ENCODE results near the gene TPST2.

The TPST2 gene

DNA sequence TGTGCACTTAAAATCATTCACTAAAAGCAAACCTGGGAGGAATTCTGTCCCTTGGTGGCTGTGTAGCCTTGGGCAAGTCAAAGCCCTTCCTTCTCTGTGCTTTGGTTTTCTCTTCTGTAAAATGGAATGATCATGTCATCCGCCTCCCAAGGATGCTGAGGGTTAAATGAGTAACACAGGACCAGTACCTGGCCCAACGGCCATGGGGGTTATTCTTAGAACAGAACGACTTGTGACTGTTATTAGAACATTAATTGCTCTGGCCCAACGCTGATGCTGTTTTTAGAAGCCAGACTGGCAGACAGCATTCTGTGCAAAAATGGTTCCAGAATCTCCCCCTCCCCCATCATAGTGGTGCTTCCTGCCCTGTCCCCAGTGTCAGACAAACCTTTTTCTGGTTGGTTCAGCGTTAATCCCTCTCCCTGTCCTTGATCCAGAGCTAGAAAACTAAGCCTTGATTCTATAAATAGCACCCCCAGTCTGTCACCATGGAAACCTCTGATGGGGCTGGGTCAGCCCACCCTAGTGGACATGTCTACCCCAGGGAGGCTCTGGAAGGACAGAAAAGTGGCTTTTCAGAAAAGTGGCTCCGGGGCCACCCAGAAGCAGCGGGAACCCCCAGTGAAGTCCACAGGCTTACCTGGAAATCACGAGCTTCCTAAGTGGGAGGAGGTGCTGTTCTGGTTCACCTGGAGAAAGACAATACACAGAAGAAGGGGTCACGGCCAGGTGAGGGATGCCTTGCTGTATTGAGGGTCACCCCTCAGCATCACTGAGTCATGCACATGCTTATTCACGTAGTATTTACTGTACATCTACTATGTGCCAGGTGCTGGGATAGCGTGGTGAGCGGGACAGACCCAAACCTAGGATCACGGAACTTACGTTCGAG is 62.1 kb downstream of the TPST2 start:
- no peak for DNase-seq

DNA sequence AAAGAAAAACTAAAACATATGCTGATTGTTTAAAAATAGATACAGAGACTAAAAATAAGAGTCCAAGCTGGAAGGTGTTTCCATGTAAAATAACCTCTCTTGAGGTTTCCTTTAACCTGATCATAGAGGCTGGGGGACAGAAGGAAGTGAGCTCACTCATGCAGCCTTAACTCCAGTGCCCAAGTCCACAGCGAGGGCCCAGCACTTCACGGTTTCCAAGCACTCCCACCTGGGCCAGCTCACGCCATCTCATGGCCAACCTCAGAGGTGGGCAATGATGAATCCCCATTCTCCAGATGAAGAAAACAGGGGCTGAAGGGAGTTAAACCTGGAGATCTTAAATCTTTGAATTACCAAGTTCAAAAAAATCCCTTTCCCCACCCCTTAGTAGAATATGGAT is 62.8 kb downstream of the TPST2 start:
- DNase-seq: no peak

DNA sequence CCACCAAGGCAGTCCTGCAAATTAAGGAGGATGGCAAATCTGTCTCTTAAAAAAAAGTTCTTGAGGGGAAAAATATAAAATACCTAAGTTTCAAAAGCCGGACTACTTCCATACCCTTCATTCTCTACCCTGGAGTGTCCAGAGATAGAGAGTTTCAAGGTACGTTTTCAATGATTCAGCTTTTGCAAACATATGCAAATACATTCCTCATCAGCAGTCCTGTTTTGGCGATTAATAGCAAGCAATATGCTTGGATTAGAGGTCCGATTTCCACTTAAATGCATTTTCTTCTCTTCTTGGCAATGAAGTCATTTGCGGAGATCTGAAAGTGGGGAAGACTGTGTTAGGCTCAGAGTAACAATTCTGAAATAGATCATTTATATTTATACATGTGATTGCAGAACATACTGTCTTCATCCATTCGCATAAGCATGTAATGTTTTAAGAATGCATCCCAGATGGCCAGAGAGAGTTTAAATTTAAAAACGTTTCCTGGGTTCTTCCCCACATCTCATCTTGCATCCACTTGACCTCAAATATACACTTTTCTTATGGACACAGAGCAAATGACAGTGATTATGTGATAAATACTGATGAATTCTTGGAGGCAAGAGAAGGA is 63.9 kb downstream of the TPST2 start:
- no peak for DNase-seq

DNA sequence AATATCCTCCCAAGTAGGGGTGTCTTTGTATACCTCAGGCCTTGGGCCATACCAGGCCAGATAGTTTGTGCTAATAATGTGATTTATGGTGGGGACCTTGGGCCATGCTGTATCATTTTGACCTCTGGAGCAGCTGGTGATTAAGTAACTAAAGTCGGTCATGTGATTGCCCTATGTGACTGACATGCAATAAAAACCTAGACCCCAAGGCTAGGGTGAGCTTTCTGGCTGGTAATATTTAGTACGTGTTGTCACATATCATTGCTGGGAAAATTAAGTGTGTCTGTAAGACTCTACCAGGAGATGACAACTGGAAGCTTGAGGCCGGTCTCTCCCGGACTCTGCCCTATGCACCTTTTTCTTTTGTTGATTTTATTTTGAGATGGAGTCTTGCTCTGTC is 65.1 kb downstream of the TPST2 start:
- DNase-seq: no peak

DNA sequence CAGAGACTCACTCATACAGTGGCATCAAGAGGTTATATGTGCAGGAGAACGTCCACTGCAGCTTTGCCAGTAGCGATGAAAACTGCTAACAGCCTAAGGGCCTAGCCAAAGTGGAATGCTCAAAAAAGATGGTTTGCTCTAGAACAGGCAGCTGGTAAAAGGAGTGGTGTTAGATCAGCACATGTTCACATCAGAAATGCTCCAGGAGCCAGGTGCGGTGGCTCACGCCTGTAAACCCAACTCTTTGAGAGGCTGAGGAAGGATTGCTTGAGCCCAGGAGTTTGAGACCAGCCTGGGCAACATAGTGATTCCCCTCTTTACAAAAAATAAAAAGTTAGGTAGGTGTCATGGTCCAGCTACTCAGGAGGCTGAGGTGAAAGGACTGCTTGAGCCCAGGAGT is 67.3 kb downstream of the TPST2 start:
- no peak for DNase-seq

DNA sequence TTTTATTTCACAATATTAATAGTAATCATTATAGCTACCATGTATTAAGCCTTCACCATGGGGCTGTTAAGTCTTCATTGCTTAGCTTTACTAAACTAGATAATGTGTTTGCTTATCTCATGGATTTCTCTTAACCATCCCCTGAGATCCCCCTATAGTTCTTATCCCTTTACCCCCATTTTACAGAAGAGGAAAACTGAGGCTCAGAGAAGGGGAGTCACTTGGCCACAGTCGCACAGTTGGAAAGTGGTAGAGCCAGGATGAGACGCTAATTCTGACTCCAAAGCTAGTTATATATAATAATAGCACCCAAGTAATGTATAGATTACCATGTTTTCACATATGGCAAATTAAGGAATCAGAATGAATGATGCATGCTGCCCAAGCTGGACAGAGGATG is 67.9 kb downstream of the TPST2 start:
- DNase-seq: no peak

DNA sequence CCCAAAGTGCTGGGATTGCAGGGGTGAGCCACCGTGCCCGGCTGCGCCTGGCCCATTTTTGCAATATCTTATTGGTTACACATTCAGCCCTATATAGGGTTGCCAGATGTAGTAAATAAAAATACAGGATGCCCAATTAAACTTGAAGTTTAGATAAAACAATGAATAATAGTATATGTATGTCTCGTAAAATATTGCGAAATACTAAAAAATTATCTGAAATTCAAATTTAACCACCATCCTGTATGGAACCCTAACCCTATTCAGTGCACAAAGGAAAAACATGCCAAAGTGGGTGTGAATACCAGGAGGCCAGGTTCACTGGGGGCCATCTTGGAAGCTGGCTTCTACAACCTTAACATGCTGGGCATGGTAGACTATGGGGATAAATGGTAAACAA is 72.5 kb downstream of the TPST2 start:
- no peak for DNase-seq

DNA sequence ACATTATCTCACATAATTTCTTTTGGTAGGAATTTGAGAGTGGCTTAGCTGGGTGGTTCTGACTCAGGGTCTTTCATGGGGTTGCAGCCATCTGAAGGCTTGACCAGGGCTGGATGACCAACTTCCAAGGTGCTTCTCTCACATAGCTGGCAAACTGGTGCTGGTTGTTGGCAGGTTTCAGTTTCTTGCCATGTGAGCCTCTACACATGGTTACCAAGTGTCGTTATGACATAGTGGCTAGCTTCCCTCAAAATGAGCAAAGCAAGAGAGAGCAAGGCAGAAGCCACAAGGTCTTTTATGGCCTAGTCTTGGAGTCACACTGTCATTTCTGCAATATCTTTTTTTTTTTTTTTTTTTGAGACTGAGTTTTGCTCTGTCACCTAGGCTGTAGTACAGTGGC is 73.4 kb downstream of the TPST2 start:
- DNase-seq: no peak

DNA sequence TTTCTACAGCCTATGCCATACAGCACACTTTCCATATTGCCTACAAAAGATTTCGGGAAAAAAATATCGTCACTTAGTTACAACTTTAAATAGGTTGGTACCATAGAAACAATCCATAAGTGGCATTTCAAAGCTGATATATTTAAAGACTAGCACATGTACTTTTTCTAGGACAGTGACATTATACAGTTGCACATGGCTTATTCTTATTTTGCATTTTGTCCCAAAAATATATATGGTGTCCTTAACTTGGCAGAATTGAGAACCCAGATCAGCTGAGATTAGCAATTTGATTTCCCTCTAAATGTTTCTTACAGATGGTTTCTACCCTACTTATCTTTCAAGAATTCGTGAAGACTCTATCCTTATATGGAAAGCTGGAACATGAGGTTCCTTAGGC is 74.0 kb downstream of the TPST2 start:
- no peak for DNase-seq

DNA sequence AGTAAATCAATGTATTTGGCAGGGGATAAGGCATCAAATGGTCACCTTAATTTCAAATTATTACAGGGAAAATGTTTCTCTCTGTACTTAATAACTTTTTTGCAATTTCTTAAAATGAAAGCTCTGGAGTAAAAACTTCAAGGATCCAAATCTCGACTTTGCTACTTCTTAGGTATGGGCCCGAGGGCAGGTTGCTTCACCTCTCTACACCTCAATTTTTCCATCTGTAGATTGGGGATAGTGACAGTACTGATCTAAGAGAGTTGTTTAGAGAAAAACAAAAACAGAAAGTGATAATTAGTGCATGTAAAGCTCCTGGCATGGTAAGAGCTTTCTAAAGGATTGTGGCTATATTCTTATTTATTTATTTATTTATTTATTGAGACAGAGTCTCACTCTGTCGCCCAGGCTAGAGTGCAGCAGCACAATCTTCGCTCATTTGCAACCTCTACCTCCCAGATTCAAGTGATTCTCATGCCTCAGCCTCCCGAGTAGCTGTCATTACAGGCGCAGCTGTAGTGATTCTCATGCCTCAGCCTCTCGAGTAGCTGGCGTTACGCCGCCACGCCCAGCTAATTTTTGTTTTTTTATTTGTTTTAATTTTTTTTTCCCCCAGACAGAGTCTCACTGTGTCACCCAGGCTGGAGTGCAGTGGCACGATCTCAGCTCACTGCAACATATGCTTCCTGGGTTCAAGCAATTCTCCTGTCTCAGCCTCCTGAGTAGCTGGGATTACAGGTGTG is 75.3 kb downstream of the TPST2 start:
- no peak for DNase-seq

DNA sequence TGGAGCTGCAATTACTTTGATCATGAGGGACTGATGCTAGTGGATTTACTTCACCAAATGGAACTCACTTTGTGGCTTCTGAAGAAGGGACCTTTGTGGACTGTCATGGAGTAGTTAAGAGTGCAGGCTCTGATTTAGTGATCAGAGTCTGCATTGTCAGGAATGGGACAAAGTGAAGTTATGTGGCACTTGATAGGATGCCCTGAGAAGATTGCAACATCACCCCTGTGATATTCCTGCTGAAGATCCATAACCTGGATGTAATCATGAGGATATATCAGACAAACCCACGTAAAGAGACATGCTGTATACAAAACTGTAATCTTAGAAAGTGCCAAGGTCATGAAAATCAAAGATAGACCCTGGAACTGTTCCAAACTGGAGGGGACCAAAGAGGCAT is 76.1 kb downstream of the TPST2 start:
- no peak for DNase-seq

DNA sequence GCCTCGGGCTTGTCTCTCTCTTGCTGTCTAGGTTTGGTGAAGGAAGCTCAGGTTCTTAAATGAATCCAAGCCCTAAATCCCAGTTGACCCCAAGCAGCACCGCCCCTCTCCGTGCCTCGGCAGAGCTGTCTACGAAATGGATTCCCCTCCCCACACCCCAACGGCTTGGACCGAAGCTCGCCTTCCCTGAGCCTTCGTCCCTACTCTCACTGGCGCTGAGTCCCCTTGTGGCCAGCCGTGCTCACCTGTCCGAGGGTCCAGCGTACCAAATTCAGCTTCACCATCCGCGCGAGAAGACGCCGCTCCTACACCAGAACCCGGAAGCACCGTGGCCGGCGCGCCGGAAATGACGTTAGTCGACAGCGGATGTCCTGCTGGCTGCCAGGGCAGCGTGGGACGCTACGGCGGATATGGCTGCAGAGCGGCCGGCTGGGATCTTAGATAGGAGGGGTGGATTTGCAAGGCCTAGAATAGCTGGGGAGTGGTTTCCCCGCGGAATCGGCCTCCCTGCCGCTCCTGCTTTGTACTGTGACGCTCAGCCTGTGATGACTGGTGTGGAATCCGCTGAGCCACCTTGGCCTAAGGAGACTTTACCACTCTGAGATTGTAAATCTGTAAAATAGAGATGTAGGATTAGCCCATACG is 77.7 kb downstream of the TPST2 start, which contains the start of gene TFIP11:
TSS of gene TFIP11 (minus strand) at position 325 of the 645 bp plus-strand sequence. CDS start 2,201 bp downstream, outside the sequence.
- peak; percentile 86 for DNase-seq

DNA sequence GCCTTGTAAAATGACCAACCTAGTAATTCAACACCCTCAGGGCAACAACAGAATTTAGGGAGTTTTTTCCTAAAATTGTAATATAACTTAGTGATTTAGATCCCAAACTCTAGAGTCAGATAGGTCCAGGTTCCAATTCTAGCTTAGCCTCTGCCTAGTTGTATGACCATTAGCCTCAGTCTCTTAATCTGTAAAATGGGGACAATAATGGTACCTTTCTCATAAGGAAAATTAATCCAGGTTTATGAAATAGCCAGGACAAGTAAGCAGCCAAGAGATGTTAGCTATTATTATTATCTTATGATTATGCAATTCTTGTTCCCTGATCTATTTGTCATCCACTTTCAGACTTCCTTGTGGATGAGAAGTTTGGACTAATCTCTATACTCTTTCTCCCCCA is 81.8 kb downstream of the TPST2 start:
- no peak for DNase-seq

DNA sequence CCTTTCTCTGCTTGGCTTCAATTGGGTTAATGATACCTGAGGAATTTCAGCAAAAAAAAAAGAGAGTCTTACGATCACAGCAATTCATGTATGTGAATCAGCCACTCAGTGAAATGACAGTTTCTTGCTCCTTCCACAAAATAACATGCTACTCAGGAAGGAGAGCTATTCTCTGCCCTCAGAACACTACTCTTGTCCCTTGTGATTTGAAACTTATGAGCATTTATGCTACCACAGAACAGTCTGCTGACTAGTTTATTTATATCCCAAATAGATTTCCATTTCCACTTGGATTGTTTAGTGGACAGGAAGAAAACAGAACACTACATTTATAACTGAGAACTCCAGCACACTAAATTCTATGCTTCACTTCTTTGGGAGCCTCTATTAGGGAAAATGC is 86.2 kb downstream of the TPST2 start:
- no peak for DNase-seq

DNA sequence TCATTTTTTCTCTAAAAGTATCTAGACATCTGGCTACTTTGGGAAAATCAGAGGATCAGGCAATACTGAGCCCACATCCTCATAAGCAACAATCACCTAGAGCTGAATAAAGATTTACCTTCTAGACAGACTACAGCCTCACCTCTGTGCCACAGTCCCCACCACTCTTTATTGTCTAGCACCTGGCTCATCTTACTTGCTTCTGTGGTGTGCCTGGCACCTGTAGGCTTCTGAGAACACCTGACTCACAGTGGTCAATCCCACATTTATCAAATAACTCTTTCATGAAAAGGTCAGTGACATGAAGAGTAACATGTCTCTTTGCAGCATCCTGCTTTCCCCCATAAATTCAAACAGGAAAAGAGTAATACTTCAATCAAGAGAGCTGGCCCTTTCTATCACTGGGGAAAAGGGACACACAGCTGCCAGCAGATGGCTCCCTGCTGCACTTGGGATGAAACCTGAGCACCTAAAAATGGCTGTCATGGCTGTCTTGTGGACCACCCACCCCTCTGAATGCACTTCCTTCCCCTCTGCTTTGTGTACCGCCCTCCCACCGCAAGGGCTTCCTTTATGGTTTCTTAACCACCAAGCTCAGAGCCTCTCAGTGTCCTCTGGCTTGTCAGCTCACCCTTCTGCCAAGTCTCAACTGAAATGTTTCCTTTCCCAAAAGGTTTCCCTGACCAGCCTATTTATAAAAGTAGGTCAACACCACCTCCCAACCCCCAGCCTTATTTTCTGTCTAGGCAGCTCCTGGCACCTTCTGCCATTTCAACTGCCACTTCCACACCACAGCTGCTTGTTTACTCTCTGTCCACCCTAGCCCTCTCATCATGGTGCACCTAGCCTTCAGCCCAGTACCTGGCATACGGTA is 87.0 kb downstream of the TPST2 start:
- peak; percentile 17 for DNase-seq

DNA sequence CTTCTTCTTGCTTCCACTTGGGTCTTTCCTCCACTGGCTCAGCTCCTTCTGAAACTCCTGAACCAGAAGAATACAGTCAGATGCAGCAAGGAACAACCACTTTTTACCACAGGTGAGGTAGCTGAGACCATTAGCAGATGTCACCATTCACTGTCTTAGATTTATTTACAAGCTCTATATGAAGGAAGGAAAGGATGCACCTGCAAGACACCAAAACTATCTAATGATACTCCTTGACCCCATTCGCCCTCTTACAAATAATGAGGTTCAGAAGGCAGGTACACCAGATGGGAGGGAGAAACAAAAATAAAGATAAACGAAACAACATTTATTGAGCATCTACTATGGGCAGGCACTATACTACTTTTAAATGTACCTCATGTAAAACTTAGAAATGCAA is 87.9 kb downstream of the TPST2 start:
- no peak for DNase-seq

DNA sequence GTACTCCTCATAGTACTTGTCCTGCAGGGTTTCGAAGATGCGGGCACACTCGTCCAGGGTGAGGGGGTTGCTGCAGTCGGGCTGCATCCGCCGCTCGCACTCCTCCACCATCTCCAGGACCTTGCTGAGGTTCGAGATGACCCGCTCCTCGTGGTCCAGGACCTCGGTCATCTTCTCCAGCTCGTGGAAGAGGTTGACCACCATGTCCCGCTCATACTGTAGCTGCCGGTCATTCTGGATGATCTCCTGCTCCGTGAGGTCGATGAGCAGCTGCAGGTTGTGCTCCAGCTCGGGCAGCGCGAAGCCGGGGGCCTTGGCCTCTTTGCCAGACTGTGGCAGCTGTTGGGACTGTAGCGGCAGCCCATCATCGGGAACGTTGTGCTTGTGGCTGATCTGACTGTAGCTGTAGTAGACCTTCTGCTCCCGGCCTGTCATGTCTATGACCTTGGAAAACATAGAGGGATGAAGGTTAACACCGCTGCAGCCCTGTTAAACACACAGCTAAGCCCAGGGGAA is 90.7 kb downstream of the TPST2 start:
- DNase-seq: no peak

DNA sequence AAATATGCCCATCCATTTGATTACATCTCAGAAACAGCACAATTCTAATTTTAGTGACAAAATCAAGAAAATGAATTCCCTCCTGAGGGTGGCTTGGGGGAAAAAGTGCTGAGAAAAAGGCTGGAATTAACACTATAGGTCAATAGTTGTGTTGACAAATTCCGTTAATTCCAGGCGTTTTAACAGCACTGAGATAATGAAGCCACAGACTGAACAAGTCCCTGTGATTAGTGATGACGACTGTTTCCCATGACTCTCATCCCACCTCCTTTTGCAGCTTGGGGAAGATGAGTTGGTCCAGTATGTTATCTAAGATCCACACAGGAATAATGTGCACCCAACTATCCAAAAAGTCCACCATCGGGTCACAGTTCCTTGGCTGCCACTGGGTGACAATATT is 93.5 kb downstream of the TPST2 start:
- no peak for DNase-seq

DNA sequence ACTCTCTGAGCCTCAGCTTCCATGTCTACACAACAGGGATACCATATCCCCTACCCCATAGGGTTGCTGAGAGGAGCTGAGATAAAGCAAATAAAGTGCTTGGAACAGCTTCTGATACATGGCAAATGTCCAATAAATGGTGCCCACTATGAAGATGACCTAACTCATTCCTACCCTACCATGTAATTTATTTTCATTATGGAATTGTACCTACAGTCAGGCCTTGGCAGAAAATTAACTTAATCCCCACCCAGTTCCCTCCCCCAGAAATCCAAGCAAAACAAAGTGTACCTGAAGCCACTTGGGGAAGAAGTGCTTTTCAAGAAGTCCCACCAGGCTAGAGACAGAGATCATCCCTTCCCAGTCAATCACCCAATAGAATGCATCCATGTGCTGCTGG is 95.4 kb downstream of the TPST2 start:
- DNase-seq: no peak

DNA sequence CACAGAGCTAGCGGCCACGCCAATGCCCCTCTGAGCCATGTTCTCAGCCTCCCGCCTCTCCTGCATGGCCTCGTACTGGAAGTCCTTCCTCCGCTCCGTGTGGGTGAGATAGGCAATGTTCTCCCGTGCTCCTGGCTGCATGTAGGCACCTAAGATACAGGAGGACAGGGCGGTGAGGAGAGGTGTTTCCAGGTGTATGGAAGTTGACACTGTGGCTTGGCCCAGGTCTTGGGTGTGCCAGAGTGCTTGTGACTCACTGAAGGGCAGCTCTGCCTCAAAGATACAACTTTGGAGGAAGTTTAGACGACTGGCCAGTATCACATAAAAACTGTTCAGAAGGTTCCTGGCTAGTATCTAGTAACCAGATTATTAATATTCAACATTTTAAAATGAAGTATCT is 97.7 kb downstream of the TPST2 start:
- DNase-seq: no peak

DNA sequence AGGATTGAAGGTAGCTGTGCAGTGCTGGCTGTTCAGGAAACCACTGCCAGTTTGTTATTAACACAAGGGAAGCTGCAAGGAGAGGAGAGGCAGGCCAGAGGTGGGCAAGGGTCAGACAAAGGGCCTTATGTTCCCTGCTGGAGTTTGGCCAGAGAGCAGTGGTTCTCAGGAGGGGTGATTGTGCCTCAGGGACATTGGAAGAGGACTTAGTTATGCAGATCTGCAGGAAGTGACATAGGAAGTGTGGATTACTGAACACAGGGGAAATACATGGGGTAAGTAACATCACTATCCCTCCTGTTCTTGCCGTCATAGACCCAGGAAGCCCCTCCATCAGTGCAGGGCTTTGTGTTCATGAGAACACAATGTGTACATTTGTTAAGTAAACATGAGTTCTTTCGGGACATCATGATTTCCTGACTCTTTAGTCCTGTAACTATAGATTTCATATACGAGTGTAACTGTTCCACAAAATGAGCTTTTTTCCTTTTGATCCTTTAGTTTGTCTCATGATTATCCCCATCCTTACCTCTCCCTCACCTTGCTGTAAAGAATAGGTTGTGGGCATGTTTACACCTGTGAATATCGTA is 100.4 kb downstream of the TPST2 start:
- DNase-seq: no peak

DNA sequence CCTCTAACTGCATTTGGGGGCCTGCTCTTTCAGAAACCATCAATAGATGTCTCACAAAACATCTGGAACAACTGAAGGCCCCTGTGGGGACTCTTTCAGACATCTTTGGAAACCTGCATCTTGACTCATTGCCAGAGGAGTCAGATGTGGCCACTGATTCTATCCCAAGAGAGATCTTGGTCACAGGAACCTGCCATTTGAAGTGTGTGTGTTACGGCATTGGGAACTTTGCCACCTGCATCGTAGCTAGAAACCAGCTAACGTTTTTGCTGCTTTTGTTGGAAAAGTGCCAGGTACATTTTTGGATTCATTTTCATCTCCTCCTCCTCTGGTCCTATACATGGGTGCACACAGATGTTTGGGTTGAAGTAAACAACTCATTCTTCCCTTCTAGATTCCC is 101.9 kb downstream of the TPST2 start:
- no peak for DNase-seq
